ENCODE data around the gene ATP13A5. TPM values are rescaled to one million over a fixed set of nuclear protein-coding genes. Genes with fewer than 3 reads are reported as not detected.

Gene ATP13A5
- total and polyA plus RNA-seq, 2 experiments from 2014 or later = not detected

DNA sequence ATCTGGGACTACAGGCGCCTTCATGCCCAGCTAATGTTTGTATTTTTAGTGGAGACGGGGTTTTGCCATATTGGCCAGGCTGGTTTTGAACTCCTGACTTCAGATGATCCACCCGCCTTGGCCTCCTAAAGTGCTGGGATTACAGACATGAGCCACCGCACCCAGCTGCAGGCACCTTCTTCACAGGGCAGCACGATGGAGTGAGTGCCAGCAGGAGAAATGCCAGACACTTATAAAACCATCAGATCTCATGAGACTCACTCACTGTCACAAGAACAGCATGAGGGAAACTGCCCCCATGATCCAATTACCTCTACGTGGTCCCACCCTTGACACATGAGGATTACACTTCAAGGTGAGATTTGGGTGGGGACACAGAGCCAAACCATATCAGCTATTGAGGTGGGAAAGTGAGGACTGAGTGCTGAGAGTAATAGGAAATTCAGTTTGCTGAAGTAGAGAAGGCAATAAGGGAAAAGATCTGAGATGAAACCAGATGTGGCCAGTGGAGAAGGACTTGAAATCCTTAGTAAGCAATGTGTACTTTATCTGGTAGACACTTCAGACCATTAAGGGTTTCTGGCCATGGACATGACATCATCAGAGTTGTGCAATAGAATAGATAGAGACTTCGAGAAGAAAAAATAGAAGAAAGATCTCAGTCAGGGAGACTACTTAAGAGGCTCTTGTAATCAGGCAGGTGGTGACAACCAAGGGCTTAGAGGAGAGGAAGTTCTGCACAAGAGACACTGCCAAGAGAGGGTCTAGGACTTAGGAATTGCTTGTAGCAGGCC is 18.1 kb upstream of the ATP13A5 start:
- H3K27ac ChIP-seq = no peak overlapping the region
- H3K27me3 ChIP-seq = no peaks in the 10 kb centered on the region
- H3K36me3 ChIP-seq (replicated peaks; ENCODE audit: insufficient read depth, low read depth) = no peaks in the 10 kb centered on the region
- 84% methylated on average over 7 of the region's 7 CpGs for WGBS (ENCODE audit: low lambda C conversion rate, missing lambda C conversion rate)
- no peaks in the 10 kb centered on the region for H4K20me1 ChIP-seq (ENCODE audit: insufficient read depth, poor library complexity, severe bottlenecking)
- no peaks in the 10 kb centered on the region for H3K4me1 ChIP-seq (ENCODE audit: insufficient read depth)
- no peak overlapping the region for H3K4me3 ChIP-seq
- no peak overlapping the region for H2AFZ ChIP-seq
- no peaks in the 10 kb centered on the region for H3K79me2 ChIP-seq
- DNase-seq (ENCODE audit: low spot score) = peak; percentile 23
- H3K9me3 ChIP-seq (ENCODE audit: low read depth) = no peaks in the 10 kb centered on the region
- H3K9me2 ChIP-seq (replicated peaks; ENCODE audit: insufficient read depth) = no peaks in the 10 kb centered on the region
- H3K4me2 ChIP-seq = no peak overlapping the region
- no peak for TF ChIP-seq EZH2 (IDR thresholded peaks at IDR 0.05; ENCODE audit: borderline replicate concordance)
- TF ChIP-seq, protein P1, sequence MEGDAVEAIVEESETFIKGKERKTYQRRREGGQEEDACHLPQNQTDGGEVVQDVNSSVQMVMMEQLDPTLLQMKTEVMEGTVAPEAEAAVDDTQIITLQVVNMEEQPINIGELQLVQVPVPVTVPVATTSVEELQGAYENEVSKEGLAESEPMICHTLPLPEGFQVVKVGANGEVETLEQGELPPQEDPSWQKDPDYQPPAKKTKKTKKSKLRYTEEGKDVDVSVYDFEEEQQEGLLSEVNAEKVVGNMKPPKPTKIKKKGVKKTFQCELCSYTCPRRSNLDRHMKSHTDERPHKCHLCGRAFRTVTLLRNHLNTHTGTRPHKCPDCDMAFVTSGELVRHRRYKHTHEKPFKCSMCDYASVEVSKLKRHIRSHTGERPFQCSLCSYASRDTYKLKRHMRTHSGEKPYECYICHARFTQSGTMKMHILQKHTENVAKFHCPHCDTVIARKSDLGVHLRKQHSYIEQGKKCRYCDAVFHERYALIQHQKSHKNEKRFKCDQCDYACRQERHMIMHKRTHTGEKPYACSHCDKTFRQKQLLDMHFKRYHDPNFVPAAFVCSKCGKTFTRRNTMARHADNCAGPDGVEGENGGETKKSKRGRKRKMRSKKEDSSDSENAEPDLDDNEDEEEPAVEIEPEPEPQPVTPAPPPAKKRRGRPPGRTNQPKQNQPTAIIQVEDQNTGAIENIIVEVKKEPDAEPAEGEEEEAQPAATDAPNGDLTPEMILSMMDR (IDR thresholded peaks at IDR 0.05; ENCODE audit: poor library complexity) = no peak
- TF ChIP-seq EZH2phosphoT487 (IDR thresholded peaks at IDR 0.05; ENCODE audit: low read depth, severe bottlenecking, unreplicated experiment) = no peak

DNA sequence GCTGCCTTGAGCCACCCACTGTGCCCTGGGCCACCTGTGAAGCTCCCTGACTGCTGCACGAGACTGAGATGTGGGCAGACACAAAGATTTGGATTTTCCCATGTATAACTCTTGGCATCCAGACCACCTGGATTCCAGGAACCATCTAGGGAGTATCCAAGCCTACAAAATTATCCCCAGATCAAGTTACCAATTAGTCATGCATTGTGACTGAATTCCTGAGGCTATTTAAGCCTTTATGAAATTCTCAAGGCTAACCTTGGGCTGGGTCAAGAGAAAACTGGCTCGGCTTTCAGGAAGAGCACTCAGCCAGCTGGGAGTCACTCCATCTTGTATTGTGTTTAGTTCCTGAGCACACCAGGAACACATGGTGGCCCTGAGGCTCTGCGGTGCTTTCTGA is 13.3 kb upstream of the ATP13A5 start:
- H3K9me2 ChIP-seq (replicated peaks; ENCODE audit: insufficient read depth) = no peaks in the 10 kb centered on the region
- no peaks in the 10 kb centered on the region for H3K27me3 ChIP-seq
- no peak overlapping the region for H3K27ac ChIP-seq
- H3K9me3 ChIP-seq (ENCODE audit: low read depth) = no peaks in the 10 kb centered on the region
- no peak overlapping the region for H3K4me3 ChIP-seq
- H2AFZ ChIP-seq = no peak overlapping the region
- H3K4me2 ChIP-seq = no peak overlapping the region
- H3K36me3 ChIP-seq (replicated peaks; ENCODE audit: insufficient read depth, low read depth) = no peaks in the 10 kb centered on the region
- H4K20me1 ChIP-seq (ENCODE audit: insufficient read depth, poor library complexity, severe bottlenecking) = no peaks in the 10 kb centered on the region
- 83% methylated on average over 3 of the region's 3 CpGs for WGBS (ENCODE audit: low lambda C conversion rate, missing lambda C conversion rate)
- no peak for DNase-seq (ENCODE audit: low spot score)
- H3K79me2 ChIP-seq = no peaks in the 10 kb centered on the region
- TF ChIP-seq EZH2phosphoT487 (IDR thresholded peaks at IDR 0.05; ENCODE audit: low read depth, severe bottlenecking, unreplicated experiment) (no peak), EZH2 (IDR thresholded peaks at IDR 0.05; ENCODE audit: borderline replicate concordance) (no peak)
- TF ChIP-seq, protein P1 (IDR thresholded peaks at IDR 0.05; ENCODE audit: poor library complexity) = no peak
- no peaks in the 10 kb centered on the region for H3K4me1 ChIP-seq (ENCODE audit: insufficient read depth)

DNA sequence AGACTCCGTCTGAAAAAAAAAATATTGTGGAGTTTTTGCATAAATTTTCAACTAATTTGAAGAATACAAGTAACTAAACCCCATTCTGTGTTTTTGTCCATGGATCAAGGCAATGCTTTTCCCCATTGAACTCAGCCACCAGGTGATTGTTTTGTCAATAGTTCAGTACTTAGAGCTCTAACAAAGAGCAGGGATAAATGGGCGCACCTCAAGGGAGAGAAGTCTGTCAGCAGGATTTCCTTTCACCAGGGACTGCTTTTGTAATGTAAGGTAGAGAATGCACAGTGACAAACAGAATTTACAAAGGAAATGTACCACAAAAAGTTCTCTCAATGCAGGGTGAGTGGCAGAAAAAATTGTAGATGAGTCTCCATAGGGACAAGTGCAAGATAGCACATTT is 10.8 kb upstream of the ATP13A5 start:
- H3K4me1 ChIP-seq (ENCODE audit: insufficient read depth) = no peaks in the 10 kb centered on the region

More for the DNA sequence above, 10.8 kb upstream of the ATP13A5 start:
- H3K9me3 ChIP-seq (ENCODE audit: low read depth) = no peaks in the 10 kb centered on the region
- no peak overlapping the region for H3K4me3 ChIP-seq
- no peak for TF ChIP-seq EZH2 (IDR thresholded peaks at IDR 0.05; ENCODE audit: borderline replicate concordance)
- TF ChIP-seq, protein P1 (IDR thresholded peaks at IDR 0.05; ENCODE audit: poor library complexity) = no peak
- no peak for TF ChIP-seq EZH2phosphoT487 (IDR thresholded peaks at IDR 0.05; ENCODE audit: low read depth, severe bottlenecking, unreplicated experiment)
- H3K27ac ChIP-seq = no peak overlapping the region
- H3K36me3 ChIP-seq (replicated peaks; ENCODE audit: insufficient read depth, low read depth) = no peaks in the 10 kb centered on the region
- no peak overlapping the region for H2AFZ ChIP-seq
- H3K27me3 ChIP-seq = no peaks in the 10 kb centered on the region
- H4K20me1 ChIP-seq (ENCODE audit: insufficient read depth, poor library complexity, severe bottlenecking) = no peaks in the 10 kb centered on the region
- DNase-seq (ENCODE audit: low spot score) = no peak
- WGBS (ENCODE audit: low lambda C conversion rate, missing lambda C conversion rate) = 68% methylated on average over 2 of the region's 2 CpGs
- H3K79me2 ChIP-seq = no peaks in the 10 kb centered on the region
- H3K4me2 ChIP-seq = no peak overlapping the region
- H3K9me2 ChIP-seq (replicated peaks; ENCODE audit: insufficient read depth) = no peaks in the 10 kb centered on the region
